Muscle layer of colon (tissue), 2 donors: ENCODE data around the gene EPRS1.
A peak's percentile ranks its signal among the peaks of the same experiment; 100 is the strongest.
"Not testable (repeated sequence)": the region's sequence is repeated elsewhere in the genome, so short reads cannot be mapped to it uniquely, and the experiment has no call there.

ENCODE experiments used
- H3K27ac ChIP-seq: one replicate; pipeline ENCODE4 v1.7.0; 2013; ENCODE audit warnings: low read depth, mild to moderate bottlenecking, low read length, moderate library complexity
- H3K27me3 ChIP-seq, 2 donors: one replicate each; pipeline ENCODE4 v1.7.0; 2013; ENCODE audit warnings: low read length in 2 of 2, mild to moderate bottlenecking in 2 of 2; ENCODE audit not compliant: insufficient read depth in 2 of 2, control insufficient read depth in 1 of 2
- H3K36me3 ChIP-seq: one replicate; pipeline ENCODE4 v1.7.0; 2013; ENCODE audit warnings: mild to moderate bottlenecking, low read length; ENCODE audit not compliant: insufficient read depth
- H3K4me1 ChIP-seq: one replicate; pipeline ENCODE4 v1.7.0; 2013; ENCODE audit warnings: mild to moderate bottlenecking, low read length; ENCODE audit not compliant: insufficient read depth
- H3K4me3 ChIP-seq, 2 donors: one replicate each; pipeline ENCODE4 v1.7.0; 2013; ENCODE audit warnings: low read length in 2 of 2, low read depth in 1 of 2, mild to moderate bottlenecking in 1 of 2, moderate library complexity in 1 of 2
- H3K9ac ChIP-seq: one replicate; pipeline ENCODE4 v1.7.0; 2013; ENCODE audit warnings: low read length
- H3K9me3 ChIP-seq: one replicate; pipeline ENCODE4 v1.7.0; 2013; ENCODE audit warnings: mild to moderate bottlenecking, low read length
- donor health status: abdominal sarcoma.
- donor health status: Adenocarcinoma of cecum.

Gene EPRS1

DNA sequence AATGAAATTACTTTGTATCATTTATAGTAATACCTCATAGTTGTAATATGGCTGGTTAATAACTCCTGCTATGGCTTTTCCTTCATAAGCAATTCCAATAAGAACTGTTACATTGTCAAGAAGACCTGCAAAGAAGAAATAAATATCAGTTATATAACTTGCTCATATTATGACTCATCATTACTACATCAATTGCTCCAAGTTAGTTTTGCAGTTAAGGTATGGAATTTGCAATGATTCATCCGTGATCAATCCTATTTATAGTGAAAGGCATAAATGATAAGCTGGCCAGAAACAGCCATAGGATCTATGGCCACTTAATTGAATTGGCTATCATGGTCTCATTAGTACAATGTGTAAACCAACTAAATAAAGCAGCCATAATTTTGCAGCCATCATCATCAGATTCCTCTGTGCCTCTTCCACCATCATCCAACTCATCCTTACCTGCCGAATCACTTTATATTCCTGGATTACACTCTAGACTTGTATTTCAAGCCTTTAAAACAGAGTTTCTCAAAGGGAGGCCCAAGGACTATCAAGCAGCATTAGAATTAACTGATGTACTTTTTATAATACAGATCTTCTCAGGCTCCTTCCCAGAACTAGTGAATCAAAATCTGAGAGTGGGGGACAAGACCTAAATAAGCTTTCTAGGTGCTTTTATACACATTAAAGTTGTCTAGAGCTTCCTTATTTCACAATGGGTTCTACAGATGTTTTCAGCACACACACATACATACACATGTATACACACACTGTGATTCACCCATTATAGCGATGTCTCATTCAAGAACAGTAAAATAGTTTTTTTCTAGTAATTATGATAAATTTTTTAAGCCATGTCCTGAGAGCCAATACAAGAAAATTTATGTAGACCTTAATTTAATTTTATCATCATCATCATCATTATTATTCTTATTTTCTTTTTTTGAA is 21.2 kb upstream of the EPRS1 start:
- Histone ChIP-seq H3K4me3 (no peak overlapping the region), H3K4me1 (no peaks in the 10 kb centered on the region), H3K27me3 (no peaks in the 10 kb centered on the region), H3K9ac (no peak overlapping the region), H3K27ac (no peak overlapping the region), H3K9me3 (no peaks in the 10 kb centered on the region), H3K36me3 (peaks cover 30% of the 10 kb centered on the region)

DNA sequence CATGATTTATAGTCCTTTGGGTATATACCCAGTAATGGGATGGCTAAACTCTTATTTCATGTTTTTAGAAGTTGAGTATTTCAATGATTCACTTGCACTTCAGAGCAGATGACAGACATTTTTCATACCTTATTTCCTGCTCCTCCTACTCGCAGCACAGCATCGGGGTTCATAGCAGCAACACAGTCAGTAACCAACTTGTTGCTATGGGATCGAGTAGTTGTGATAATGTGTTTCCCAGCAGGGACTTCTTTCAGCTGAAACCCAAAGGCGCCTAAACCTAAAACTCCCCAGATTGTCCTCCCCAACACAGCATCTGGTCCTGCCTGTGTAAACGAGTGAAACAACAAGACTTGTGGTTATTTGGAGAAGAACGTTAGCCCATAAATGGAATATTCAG is 16.3 kb upstream of the EPRS1 start:
- Histone ChIP-seq H3K9ac (no peak overlapping the region), H3K27me3 (no peaks in the 10 kb centered on the region), H3K36me3 (peaks cover 18% of the 10 kb centered on the region), H3K9me3 (no peaks in the 10 kb centered on the region), H3K4me1 (no peaks in the 10 kb centered on the region), H3K27ac (no peak overlapping the region), H3K4me3 (no peak overlapping the region)

DNA sequence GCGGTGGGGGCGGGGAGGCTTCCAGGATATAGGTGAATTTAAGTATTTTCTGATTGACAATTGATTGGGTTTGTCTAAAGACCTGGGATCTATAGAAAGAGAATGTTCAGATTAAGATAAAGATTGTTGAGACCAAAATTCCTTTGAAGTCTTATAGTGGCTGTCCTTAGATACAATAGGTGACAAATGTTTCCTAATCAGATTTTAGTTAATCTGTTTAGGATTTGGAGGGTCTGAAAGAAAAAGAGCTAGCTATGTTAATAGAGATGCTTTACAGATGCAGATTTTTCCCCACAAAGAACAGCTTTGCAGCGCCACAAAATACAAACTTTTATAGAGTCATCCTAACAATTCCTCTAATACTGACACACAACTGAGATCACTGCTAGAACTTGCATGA is 14.6 kb upstream of the EPRS1 start:
- Histone ChIP-seq H3K27me3 (no peaks in the 10 kb centered on the region), H3K36me3 (peaks cover 13% of the 10 kb centered on the region), H3K4me1 (no peaks in the 10 kb centered on the region), H3K9me3 (no peaks in the 10 kb centered on the region), H3K9ac (no peak overlapping the region), H3K4me3 (no peak overlapping the region), H3K27ac (no peak overlapping the region)

DNA sequence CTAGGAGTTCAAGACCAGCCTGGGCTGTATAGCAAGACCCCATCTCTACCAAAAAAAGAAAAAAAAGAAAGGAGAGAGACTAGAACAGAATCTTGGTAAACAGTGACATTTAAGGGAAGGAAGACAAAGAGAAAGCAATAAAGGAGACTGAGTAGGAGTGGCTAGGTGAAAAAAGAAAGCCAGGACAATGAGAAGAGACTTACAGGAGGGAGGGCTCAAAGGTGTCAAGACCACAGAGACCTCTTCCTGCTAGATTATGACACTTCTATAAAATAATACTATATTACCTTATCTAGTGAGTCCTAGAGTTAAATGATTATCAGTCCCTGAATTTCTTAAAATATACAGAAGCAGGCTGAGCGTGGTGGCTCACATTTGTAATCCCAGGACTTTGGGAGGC is 10.1 kb upstream of the EPRS1 start:
- Histone ChIP-seq H3K4me1 (no peaks in the 10 kb centered on the region), H3K27me3 (no peaks in the 10 kb centered on the region), H3K4me3 (no peak overlapping the region), H3K36me3 (no peaks in the 10 kb centered on the region), H3K9ac (no peak overlapping the region), H3K27ac (no peak overlapping the region), H3K9me3 (no peaks in the 10 kb centered on the region)

DNA sequence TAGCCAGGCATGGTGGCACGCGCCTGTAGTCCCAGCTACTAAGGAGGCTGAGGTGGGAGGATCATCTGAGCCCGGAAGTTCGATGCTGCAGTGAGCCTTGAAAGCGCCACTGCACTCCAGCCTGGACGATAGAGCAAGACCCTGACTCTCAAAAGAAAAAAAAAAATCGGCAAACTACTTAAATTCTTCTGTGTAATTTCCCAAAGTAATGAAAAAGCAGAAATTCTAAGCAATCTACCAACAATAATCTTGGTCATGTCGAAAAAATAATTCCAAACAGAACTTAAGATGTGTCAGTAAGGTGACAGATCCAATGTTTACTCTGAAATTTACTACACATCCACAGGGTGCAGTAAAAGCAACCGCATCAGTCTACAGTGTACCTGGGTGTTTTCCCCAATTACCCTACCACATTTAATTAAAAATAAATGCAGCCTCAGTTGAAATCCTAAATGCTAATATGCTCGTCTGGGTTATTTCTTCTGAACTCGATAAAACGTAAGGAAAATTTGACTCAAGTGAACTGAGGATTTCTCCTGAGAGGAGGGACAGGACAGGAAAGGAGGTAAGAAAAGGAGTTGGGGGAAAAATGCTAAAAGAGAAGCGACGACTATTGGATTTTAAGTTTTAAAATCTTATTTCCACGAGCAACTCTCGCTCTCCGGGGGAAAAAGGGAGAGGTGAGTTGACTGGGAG is 801 bp downstream of the EPRS1 start:
- H3K4me3 ChIP-seq: peak overlapping the region; percentile 97 to 98
- H3K27ac ChIP-seq: peak overlapping the region; percentile 95
- H3K9me3 ChIP-seq: no peaks in the 10 kb centered on the region
- no peaks in the 10 kb centered on the region for H3K36me3 ChIP-seq
- peaks cover 5% of the 10 kb centered on the region for H3K4me1 ChIP-seq
- peak overlapping the region; percentile 18 for H3K9ac ChIP-seq
- no peaks in the 10 kb centered on the region for H3K27me3 ChIP-seq

DNA sequence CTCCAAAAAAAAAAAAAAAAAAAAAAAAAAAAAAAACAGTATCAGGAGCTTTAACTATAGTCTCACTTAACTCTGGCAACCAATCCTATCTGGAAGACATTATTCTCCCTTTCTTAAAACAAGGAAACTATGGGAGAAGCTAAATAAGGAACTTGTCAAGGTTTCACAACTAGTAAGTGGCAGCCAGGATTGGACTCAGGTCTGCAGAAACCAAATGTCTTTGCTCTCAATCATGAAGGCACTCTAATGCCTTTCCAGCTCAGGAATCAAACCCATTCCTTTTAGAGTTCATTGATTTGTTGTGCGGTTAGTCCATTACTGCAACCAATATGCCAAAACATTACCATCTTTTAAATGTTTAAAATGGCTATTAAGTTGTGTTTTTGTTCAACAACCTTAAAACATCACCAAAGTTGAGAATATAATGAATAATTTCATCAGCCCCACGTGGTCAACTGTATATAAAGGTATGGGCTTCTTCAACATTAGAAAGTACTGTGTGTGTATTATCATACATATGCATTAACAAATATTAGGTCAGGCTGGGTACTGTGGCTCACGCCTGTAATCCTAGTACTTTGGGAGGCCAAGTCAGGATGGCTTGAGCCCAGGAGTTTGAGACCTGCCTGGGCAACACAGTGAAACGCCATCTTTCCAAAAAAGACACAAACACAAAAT is 1.5 kb downstream of the EPRS1 start:
- Histone ChIP-seq H3K27ac (no peak overlapping the region), H3K27me3 (no peaks in the 10 kb centered on the region), H3K9me3 (no peaks in the 10 kb centered on the region), H3K36me3 (peaks cover 2% of the 10 kb centered on the region), H3K4me3 (peak overlapping the region in 1 of 2 donors; percentile 97), H3K9ac (no peak overlapping the region), H3K4me1 (peaks cover 5% of the 10 kb centered on the region)

DNA sequence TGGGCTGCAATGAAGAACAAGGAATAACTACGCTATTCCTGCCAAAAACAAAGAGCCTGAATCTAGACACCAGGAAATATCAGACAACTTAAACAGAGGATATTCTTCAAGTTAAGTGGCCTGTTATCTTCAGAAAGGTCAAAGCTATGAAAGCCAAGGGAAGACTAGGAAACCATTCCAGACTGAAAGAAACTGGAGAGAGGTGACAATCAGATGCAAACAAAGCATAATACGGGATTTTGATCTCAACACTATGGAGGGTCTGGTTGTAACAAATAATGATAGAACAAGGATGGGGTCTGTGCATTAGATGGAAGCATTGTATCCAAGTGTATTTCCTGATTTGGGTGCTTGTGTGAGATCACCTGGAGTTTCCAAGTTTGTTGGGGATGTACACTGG is 2.7 kb downstream of the EPRS1 start:
- Histone ChIP-seq H3K4me3 (no peak overlapping the region), H3K4me1 (peaks cover 5% of the 10 kb centered on the region), H3K9ac (no peak overlapping the region), H3K36me3 (peaks cover 10% of the 10 kb centered on the region), H3K27me3 (no peaks in the 10 kb centered on the region), H3K27ac (no peak overlapping the region), H3K9me3 (no peaks in the 10 kb centered on the region)

DNA sequence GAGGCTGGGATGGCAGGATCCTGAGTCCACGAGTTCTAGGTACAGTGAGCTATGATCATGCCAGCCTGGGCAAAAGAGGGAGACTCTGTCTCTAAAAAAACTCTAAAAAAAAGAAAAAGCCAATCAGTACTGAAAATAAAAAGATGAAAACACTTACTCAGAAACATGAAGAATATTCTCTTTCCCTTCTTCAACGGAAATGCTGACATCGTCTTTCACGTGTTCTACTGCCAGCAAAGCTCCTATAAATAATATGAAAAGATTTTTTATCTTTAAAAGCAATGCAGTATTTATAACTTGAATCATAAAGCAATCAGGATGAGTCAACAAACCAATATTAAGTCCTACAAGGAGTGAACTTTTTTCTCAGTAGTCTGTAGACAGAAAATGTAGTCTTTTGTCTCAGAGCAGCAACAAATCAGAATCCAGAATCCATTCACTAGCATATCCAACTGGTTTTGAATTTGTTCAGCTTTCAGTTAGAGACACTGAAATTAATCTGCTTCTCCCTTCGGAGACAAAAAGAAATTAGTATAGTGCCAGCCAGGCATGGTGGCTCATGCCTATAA is 6.2 kb downstream of the EPRS1 start:
- Histone ChIP-seq H3K4me1 (peaks cover 4% of the 10 kb centered on the region), H3K9ac (no peak overlapping the region), H3K27me3 (no peaks in the 10 kb centered on the region), H3K4me3 (no peak overlapping the region), H3K36me3 (peaks cover 12% of the 10 kb centered on the region), H3K9me3 (no peaks in the 10 kb centered on the region), H3K27ac (no peak overlapping the region)

DNA sequence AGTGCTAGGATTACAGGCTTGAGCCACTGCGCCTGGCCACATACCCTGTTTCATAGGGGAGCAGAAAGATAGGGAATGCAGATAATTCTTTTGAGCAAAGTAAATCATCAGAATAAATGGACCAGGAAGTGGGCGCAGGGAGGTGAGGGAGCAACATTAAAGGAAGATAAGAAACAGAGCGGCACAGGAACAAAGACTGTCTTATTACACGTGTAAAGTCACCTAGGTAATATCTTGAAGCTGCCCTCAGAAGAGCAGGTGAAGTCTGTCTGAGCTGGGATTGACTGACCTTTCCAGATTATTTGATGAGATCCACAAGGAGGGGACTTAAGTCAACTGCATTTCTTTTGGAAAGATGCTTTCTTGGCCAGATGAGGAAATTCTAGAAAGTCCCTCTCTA is 7.7 kb downstream of the EPRS1 start:
- Histone ChIP-seq H3K36me3 (peaks cover 18% of the 10 kb centered on the region), H3K4me3 (no peak overlapping the region), H3K27ac (no peak overlapping the region), H3K4me1 (no peaks in the 10 kb centered on the region), H3K9ac (no peak overlapping the region), H3K27me3 (no peaks in the 10 kb centered on the region), H3K9me3 (no peaks in the 10 kb centered on the region)

DNA sequence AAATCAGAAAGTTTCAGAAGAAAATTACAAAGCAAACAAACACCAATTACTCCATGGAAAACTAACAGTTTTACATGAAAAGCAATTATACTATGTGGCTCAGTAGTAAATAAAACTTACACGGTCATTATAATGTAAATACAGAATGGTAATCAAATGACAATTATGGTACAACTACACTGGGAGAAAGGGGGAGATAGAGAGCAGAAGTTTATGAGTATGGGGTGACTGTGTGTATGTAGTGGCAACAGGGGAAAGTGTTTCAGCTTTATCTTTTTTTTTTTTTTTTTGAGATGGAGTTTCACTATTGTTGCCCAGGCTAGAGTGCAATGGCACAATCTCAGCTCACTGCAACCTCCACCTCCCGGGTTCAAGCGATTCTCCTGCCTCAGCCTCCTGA is 8.5 kb downstream of the EPRS1 start:
- not testable (repeated sequence) for H3K9ac ChIP-seq, H3K27ac ChIP-seq, H3K27me3 ChIP-seq, H3K4me1 ChIP-seq, H3K9me3 ChIP-seq, H3K4me3 ChIP-seq
- peaks cover 23% of the 10 kb centered on the region for H3K36me3 ChIP-seq

DNA sequence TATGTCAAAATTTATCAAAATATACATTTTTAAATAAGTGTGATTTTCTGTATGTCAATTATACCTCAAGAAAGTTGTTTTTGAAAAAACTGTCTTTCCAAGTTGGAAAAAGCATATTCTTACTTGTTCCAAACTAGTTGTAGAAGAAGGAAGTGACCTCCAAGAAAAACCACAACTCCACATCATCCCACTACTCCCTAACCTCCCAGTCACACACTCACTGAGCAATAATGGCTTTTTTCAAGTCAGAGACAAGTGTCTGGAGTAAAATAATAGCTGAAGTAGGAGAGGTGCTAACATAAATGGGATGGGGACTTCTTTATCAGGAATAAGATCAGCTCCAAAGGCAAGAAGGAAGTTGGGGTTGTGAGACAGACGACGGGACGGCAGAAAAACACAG is 13.4 kb downstream of the EPRS1 start:
- peaks cover 37% of the 10 kb centered on the region for H3K36me3 ChIP-seq
- H3K9ac ChIP-seq: no peak overlapping the region
- H3K4me1 ChIP-seq: no peaks in the 10 kb centered on the region
- H3K9me3 ChIP-seq: no peaks in the 10 kb centered on the region
- no peak overlapping the region for H3K27ac ChIP-seq
- no peaks in the 10 kb centered on the region for H3K27me3 ChIP-seq
- H3K4me3 ChIP-seq: no peak overlapping the region
